Mucosa of descending colon (tissue), 3 donors: ENCODE results near the gene SDF4. TPM values are rescaled to one million over a fixed set of nuclear protein-coding genes. Genes with fewer than 3 reads are reported as not detected.

Experiments used
- ATAC-seq: fragments of 200-7000 bp; cut with Tn5 transposase; one replicate; pipeline ENCODE4 v1.9.1; 2020; ENCODE audit warnings: mild to moderate bottlenecking, moderate library complexity
- DNase-seq, 3 donors: peaks; one replicate each; pipeline ENCODE4 v3.0.0-alpha.2; 2020
- H3K36me3 ChIP-seq: fragments of 200-600 bp; one replicate; pipeline ENCODE4 v1.8.0; 2021; ENCODE audit warnings: low read depth, mild to moderate bottlenecking
- H3K4me1 ChIP-seq: fragments of 200-600 bp; one replicate; pipeline ENCODE4 v1.8.0; 2021; ENCODE audit warnings: low read depth, mild to moderate bottlenecking
- H3K4me3 ChIP-seq: fragments of 200-600 bp; one replicate; pipeline ENCODE4 v1.8.0; 2021; ENCODE audit warnings: mild to moderate bottlenecking
- H3K9me3 ChIP-seq: fragments of 200-600 bp; one replicate; pipeline ENCODE4 v1.8.0; 2021; ENCODE audit warnings: mild to moderate bottlenecking
- CTCF ChIP-seq: fragments of 200-600 bp; IDR thresholded peaks from one replicate; pipeline ENCODE4 v1.8.0; 2022; ENCODE audit warnings: antibody characterized with exemption, mild to moderate bottlenecking
- intact Hi-C, 2 donors: fragments of 100-400 bp; cut with DNase I in 1 of 2; cut with micrococcal nuclease in 1 of 2; formaldehyde crosslinking; loops; one replicate each; pipeline versions ENCODE4 v1.11.0 to v1.11.1; 2022; cut with DNase I, micrococcal nuclease
- total RNA-seq, 3 donors: library from RNA; stranded (reverse); fragmentation: NEBNext Ultra II Directional in 2 of 3; extraction: Animal tissue kit (Norgen Biotek cat#: 25700) in 2 of 3; gene quantifications; one replicate each; pipeline versions ENCODE4 v1.2.1 to v1.2.4, GENCODE V29; 2021 to 2023
- donor health status: DM: no; HTN: no; CAD: no; lungs with moderate emphysema.
- donor health status: DM: no; HTN: no; CAD: no.
- donor health status: DM: no; HTN: yes; CAD: no.

The SDF4 gene
- total RNA-seq, 3 donors from 2014 or later: 169 to 257 (median 226) TPM

GRCh38 chr1:1262758-1263157 is 31.0 kb upstream of the SDF4 start:
- no peak for TF ChIP-seq CTCF
- Histone ChIP-seq H3K36me3 (no peaks in the 10 kb centered on the region), H3K4me1 (no peaks in the 10 kb centered on the region), H3K9me3 (no peaks in the 10 kb centered on the region), H3K4me3 (no peak overlapping the region)
- intact Hi-C loops: no loop called here
- no peak for ATAC-seq
- no peak for DNase-seq

DNA sequence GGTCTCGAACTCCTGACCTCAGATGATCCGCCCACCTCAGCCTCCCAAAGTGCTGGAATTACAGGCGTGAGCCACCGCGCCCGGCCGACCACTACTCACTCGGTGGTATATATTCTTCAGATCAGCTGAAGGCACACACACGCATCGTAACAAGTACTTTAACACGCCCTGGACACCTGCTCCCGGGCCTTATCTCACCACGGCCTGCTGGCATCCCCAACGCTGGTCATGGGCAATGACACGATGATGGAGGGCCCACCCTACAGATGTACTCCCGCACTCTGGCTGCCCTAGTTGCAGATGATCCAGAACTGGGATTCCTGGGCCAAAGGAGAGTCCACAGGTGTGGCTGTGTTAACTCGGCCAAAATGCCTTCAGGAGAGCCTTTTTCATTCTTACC is 30.3 kb upstream of the SDF4 start:
- no peaks in the 10 kb centered on the region for H3K9me3 ChIP-seq
- H3K4me3 ChIP-seq: no peak overlapping the region
- H3K4me1 ChIP-seq: no peaks in the 10 kb centered on the region
- H3K36me3 ChIP-seq: no peaks in the 10 kb centered on the region
- intact Hi-C loops: no loop called here
- DNase-seq (no peak), ATAC-seq (no peak)
- no peak for TF ChIP-seq CTCF

DNA sequence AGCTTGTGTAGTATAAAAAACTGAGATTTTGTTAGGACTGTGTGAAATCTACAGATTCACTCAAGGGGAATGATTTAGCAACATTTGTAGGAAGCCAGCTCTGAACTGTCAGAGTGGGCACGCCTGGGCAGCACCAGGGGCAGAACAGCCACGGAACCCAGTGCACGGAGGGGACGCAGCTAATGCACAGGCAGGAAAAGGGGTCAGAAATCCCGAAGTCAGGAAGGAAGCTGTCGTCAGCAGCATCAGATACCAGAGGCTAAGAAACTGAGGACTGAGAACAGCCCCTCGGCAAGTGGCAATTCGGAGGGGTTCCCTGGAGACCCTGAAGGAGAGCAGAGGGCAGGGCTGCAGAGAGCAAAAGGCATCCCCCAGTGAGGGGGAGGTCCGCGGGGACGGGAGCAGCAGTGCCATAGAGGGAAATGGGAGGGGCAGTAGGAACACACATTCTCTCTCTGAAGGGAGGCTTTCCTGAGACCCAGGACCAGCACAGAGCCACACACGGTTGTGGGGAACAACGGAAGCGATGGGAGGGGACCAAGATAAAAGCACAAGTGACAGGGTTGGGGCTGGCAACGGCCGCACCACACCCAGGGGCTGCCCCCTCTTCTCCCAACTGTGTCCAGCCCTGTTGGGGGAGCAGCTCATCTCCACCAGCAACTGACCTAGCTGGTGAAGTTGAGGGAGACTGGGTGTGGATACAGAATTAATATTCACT is 29.2 kb upstream of the SDF4 start:
- ATAC-seq (no peak), DNase-seq (no peak)
- Histone ChIP-seq H3K4me1 (no peaks in the 10 kb centered on the region), H3K4me3 (no peak overlapping the region), H3K9me3 (no peaks in the 10 kb centered on the region), H3K36me3 (no peaks in the 10 kb centered on the region)
- intact Hi-C loops: no loop called here
- no peak for TF ChIP-seq CTCF

GRCh38 chr1:1259951-1260600 is 28.3 kb upstream of the SDF4 start:
- intact Hi-C loops: loop anchor here in 1 of 2 donors (10.0 kb wide), 1 partner anchor 135 kb away; no protein-coding TSS in a partner anchor
- DNase-seq: no peak
- Histone ChIP-seq H3K4me1 (no peaks in the 10 kb centered on the region), H3K4me3 (no peak overlapping the region), H3K36me3 (peaks cover 2% of the 10 kb centered on the region), H3K9me3 (no peaks in the 10 kb centered on the region)
- ATAC-seq: no peak
- no peak for TF ChIP-seq CTCF

GRCh38 chr1:1259540-1259939 is 27.7 kb upstream of the SDF4 start:
- no peak overlapping the region for H3K4me3 ChIP-seq
- no peaks in the 10 kb centered on the region for H3K9me3 ChIP-seq
- no peak for DNase-seq
- intact Hi-C loops: loop anchor here in 1 of 2 donors (10.0 kb wide), 1 partner anchor 135 kb away; no protein-coding TSS in a partner anchor
- TF ChIP-seq CTCF: no peak
- ATAC-seq: no peak
- H3K36me3 ChIP-seq: peaks cover 6% of the 10 kb centered on the region
- no peaks in the 10 kb centered on the region for H3K4me1 ChIP-seq
